Stimulated activated CD4-positive, alpha-beta T cell treated with anti-CD3 and anti-CD28 coated beads, TNF-alpha, amount 100 ng/mL, for 4 hours (primary cell): ENCODE results near the gene EPS15.
"Not testable (repeated sequence)": the region's sequence is repeated elsewhere in the genome, so short reads cannot be mapped to it uniquely, and the experiment has no call there.

ENCODE experiments used
- DNase-seq, 3 experiments: peaks; one replicate each; pipeline ENCODE4 v3.0.0-alpha.2; 2020; ENCODE audit warnings: low read depth in 3 of 3

EPS15 gene

DNA sequence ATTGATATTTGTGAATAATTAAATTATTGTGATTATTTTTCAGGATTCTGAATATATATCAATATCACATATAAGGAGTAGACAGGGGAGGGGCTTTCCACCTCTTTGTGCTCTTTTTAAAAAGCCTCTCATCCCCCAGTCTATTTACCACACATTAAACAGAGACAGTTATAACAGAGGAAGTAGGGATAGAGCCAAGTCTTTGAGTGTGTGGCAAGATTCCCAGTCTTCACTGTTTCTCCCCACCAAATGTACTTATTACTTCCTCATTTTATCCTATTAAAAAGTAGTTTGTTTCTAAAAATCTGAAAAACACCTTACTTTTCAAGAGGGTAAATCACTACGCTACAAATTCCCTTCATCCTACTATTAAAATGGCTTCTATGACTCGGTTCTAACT lies 46.7 kb downstream of the EPS15 start:
- no peak for DNase-seq

- no peak for DNase-seq
These were observed 49.5 kb downstream of the EPS15 start for GRCh38 chr1:51469518-51469917.

DNA sequence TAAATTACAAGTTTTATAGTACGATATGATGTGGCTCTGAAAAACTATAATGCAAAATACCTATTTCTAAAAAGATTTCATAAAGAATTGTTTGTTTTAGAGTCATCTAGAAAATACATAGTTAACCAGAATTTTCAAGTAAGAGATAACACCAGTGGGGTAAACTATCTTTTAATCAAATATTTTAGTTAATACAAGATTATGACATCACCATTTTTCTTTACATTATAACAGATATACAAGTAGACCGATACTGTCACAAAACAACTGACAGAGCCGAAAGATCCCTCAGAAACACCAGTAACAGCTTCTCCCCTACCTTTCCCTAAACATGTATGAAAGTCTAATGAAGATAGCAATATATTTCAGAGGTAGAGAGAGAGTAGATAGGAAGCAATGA lies 54.2 kb downstream of the EPS15 start:
- DNase-seq = no peak

- DNase-seq = no peak
These were observed 55.5 kb downstream of the EPS15 start for GRCh38 chr1:51463561-51463960.

GRCh38 chr1:51462289-51462688 lies 56.8 kb downstream of the EPS15 start:
- not testable (repeated sequence) for DNase-seq

- DNase-seq = no peak
These were observed 64.5 kb downstream of the EPS15 start for GRCh38 chr1:51454554-51454953.

- no peak for DNase-seq
These were observed 66.1 kb downstream of the EPS15 start for GRCh38 chr1:51453010-51453409.

DNA sequence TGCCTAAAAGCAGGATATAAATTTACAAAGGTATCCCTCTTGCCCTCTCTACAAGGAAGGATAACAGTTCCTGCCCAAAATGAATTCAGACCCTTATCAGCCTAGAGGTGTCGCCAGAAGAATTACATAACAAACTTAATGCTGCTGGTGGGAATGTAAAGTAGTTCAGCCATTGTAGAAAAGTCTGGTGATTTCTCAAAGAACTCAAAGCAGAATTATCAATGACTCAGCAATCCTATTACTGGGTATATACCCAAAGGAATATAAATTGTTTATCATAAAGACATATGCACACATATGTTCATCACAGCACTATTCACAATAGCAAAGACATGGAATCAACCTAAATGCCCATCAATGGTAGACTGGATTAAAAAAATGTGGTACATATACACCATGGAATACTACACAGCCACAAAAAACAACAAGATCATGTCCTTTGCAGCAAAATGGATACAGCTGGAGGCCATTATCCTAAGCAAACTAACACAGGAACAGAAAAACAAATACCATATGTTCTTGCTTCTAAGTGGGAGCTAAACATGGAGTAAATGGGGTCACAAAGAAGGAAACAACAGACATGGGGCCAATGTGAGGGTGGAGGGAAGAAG lies 70.1 kb downstream of the EPS15 start:
- not testable (repeated sequence) for DNase-seq

- DNase-seq = no peak
These were observed 73.5 kb downstream of the EPS15 start for GRCh38 chr1:51445351-51446090.

GRCh38 chr1:51444534-51445192 lies 74.4 kb downstream of the EPS15 start:
- DNase-seq = no peak

DNA sequence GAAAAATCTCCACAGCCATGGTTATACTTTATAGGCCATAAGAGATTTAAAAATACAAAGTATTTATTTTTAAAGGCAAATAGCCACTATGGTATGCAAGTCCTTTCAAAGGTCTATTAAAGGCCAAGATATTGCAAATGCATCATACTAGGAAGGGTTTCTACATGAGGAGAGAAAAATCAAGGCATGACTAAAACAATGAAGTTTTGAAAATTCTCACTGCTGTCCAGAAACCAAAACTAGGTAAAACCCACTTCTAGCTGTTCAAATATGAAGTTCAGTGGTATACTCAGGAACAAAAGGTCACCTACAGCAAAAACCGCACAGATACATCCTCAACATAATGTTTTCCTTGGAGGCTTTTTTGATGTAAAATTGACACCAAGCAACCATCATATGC lies 75.0 kb downstream of the EPS15 start:
- DNase-seq = no peak

DNA sequence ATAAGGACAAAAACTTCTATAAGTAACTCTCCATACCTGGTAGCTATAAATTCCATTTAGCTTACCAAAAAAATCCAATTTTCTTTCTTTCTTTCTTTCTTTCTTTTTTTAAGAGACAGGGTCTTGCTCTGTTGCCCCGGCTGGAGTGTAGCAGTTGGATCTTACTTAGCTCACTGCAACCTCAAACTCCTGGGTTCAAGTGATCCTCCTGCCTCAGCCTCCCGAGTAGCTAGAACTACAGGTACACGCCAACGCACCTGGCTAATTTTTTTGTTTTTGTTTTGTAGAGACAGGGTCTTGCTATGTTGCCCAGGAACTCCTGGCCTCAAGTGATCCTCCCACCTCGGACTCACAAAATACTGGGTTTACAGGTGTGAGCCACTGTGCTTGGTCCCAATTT lies 75.5 kb downstream of the EPS15 start:
- DNase-seq = no peak

DNA sequence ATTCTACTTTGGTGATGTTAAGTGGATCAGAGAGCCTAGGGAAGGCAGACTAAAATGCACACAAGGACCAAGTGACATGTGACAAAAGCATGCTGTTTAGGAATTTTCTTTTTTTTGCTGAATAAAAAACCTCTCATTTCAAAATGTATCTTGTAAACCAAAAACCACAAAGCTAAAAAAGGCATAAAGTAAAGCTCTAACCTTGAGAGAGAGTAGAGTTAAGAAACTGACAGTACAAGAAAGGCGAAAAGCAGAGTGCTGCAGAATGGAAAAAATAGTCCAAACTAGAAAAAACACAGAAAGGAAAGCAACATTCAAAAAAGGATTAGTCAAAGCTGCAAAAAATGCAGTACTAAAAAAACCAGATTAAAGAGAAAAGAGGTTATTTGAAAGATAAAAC lies 76.5 kb downstream of the EPS15 start:
- DNase-seq = no peak

- no peak for DNase-seq
These were observed 76.9 kb downstream of the EPS15 start for GRCh38 chr1:51442198-51442597.

DNA sequence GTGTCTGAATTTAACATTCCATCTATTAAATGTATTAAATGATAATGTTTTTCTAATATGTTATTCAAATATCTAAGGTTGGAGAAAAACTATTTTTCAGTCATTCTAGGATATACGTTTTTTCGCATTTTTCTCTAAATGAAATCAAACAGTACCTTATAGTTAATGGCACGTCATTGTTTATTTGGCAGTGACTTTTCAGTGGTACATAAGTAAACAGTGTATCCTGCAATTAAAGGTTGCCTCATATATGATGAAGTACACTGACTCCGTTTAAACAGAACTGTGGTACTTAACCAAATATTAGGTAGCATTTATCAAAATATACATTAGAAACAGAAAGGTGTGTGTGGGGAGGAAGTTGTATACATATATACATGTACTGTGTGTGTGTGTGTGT lies 79.2 kb downstream of the EPS15 start:
- DNase-seq = no peak

- no peak for DNase-seq
These were observed 80.0 kb downstream of the EPS15 start for GRCh38 chr1:51439053-51439452.

DNA sequence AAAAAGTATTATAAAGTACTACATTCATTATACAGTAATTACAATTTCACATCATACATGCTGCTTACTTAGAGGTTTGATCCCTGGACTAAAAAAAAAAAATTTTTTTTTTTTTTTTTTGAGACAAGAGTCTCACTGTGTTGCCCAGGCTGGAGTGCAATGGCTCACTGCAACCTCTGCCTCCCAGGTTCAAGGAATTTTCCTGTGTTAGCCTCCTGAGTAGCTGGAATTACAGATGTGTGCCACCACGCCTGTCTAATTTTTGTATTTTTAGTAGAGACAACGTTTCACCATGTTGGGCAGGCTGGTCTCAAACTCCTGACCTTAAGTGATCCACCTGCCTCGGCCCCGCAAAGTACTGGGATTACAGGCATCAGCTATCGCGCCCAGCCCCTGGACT lies 81.7 kb downstream of the EPS15 start:
- DNase-seq = not testable (repeated sequence)

GRCh38 chr1:51435878-51436277 lies 83.2 kb downstream of the EPS15 start:
- DNase-seq = no peak

- DNase-seq = no peak
These were observed 85.0 kb downstream of the EPS15 start for GRCh38 chr1:51433972-51434510.

- no peak for DNase-seq
These were observed 85.6 kb downstream of the EPS15 start for GRCh38 chr1:51433269-51433971.

DNA sequence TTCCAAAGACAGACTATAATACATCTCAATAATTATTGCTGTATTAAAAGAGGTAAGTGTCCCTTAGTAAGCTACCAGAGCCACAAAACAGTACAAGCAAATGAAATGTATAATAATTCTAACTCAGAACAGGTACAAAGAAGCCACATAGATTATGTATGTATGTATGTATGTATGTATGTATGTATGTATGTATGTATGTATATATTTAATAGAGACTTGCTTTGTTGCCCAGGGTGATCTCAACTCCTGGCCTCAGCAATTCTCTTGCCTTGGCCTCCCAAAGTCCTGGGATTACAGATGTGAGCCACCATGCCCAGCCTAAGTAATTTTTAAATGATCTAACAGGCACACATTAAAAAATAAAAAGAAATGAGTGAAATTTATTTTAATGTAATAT lies 86.9 kb downstream of the EPS15 start:
- DNase-seq = no peak

GRCh38 chr1:51427438-51427837 lies 91.6 kb downstream of the EPS15 start:
- DNase-seq = no peak
